GM18526 (cell line): ENCODE results near the gene MAP4K3.

Experiments used
- POLR2A ChIP-seq: IDR thresholded peaks from 3 replicates; pipeline ENCODE4 v1.6.1; 2011; ENCODE audit not compliant: insufficient read length; ENCODE audit errors: extremely low read depth

Gene MAP4K3

GRCh38 chr2:39399570-39399969 lies 37.5 kb downstream of the MAP4K3 start:
- TF ChIP-seq POLR2A, result no peak

GRCh38 chr2:39395313-39395712 lies 41.8 kb downstream of the MAP4K3 start:
- no peak for TF ChIP-seq POLR2A

DNA sequence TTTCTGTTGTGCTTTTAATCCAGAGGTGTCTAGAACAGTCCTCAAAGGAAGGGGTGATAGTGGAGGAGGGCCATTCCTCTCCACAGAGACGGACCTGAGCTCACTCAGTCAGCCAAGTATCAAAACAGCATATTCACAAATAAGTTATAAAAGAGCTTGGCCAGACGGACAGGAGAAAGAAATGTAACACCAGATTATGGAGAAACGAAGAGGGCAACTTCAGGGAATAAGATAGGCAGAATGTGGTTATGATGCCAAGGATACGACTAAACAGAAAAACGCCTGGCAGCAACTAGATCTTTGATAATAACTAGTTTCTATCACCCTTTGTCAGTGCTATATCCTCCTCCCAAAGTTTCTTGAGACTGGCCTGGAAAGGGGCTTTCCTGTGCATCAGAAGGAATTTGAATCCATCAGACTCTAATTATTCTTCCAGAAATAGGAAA lies 42.5 kb downstream of the MAP4K3 start:
- no peak for TF ChIP-seq POLR2A

DNA sequence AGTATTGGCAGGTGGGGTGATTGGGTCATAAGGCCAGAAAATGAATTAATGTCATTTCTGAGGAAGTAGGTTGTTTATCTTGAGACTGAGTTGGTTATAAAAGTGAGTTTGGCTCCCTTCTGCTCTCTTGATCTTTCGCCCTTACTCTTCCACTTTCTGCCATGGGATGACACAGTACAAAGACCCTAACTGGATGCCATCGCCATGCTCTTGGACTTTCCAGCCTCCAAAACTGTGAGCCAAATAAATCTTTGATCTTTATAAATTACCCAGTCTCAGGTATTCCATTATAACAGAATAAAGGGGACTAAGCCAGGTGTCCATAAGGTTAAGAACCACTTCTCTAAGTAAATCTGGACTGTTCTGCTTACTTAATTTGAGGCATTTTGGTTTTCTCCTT lies 44.4 kb downstream of the MAP4K3 start:
- TF ChIP-seq POLR2A, result no peak

GRCh38 chr2:39390216-39390615 lies 46.9 kb downstream of the MAP4K3 start:
- no peak for TF ChIP-seq POLR2A

DNA sequence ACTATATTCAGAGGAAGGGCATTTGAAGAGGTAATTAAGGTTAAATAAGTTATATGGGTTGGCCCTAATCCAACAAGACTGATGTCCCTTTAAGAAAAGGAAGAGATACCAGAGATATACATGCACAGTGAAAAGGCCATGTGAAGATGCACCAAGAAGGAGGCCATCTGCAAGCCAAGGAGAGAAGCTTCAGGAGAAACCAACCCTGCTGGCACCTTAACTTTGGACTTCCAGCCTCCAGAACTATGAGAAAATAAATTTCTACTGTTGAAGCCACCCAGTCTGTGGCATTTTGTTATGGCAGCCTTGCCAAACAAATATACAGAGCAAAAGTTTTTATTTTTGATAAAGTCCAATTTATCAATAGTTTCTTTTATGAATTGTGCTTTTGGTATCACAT lies 51.0 kb downstream of the MAP4K3 start:
- no peak for TF ChIP-seq POLR2A

DNA sequence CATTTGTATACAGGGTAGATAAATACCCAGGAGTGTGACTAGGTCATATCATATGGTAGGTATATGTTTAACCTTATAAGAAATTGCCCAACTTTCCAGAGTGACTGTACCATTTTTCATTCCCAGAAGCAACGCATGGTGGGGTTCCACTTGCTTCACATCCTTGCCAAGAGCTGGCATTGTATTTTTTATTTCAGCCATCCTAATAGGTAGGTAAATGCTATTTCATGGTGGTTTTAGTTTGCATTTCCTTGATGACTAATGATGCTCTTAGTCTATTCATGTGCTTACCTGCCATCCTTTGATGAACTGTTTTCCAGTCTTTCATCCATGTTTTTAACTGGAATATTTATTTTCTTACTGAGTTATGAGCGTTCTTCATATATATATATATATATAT lies 51.9 kb downstream of the MAP4K3 start:
- TF ChIP-seq POLR2A, result no peak

DNA sequence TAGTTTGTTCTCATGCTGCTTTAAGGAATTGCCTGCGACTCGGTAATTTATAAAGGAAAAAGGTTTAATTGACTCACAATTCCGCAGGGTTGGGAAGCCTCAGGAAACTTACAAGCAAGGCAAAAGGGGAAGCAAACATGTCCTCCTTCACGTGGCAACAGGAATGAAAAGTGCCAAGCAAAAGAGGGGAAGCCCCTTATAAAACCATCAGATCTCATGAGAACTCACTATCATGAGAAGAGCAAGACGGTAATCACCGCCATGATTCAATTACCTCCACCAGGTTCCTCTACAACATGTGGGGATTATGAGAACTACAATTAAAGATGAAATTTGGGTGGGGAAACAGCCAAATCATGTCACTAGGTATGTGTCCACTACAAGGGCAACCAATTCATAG lies 53.9 kb downstream of the MAP4K3 start:
- TF ChIP-seq POLR2A, result no peak

DNA sequence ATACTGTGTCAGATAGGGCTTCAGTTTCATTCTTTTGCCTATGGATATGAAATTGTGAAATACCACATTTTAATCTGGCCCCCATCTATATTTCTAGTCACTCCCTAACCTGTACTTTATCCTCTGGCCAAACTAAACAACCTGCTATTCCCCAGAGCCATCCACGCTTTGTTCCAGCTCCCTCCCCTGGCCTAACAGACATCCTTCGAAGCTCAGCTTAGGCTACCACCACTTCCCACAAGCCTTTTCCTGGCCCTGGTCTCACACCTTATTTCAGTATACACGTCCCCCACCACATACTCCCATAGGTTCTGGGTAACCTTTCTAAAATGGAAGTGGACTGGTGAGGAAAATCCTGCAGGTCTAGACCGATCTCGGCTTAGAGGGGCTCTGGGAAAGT lies 55.4 kb downstream of the MAP4K3 start:
- no peak for TF ChIP-seq POLR2A

- no peak for TF ChIP-seq POLR2A
Measured at GRCh38 chr2:39380525-39381150, 56.4 kb downstream of the MAP4K3 start.

DNA sequence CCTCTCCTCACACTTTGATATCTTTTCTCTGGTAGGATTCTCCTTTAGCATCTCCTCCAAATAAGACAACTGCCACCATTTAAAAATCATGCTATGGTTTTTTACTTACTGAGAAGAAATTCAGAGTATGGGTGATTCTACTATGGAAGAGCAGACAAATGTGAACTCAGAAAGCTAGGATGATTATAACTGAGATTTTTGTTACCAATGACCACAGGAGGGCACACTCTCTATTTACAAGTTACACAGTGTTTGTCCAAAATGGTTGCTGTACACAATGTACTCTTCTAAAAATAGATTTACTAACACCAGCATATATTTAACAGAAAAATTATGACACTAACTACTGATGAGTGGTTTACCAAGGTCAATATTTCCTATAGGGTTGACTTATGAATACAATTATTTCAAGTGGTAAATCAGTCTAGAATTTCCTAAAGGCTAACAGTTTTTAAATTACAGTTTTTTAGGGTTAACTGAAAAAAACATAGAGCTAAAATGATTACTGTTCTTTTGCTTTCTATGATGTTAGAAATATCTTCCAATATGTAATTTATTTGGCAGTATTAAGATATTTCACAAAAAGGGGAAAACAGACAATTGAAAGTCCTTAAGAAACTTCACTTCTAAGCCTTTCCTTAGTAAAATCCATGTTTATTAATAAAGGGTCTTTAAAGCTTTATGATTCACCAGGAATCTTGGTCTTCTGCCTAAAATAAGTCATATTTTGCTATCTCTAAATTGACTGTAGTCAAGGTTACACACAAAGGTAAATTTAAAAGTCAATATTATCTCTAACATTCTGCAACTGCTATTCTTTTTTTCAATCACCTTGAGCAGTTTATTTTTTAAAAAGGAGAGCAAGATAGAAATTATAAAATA lies 57.2 kb downstream of the MAP4K3 start:
- TF ChIP-seq POLR2A, result no peak

- no peak for TF ChIP-seq POLR2A
Measured at GRCh38 chr2:39378968-39379367, 58.1 kb downstream of the MAP4K3 start.

- TF ChIP-seq POLR2A, result no peak
Measured at GRCh38 chr2:39377226-39377939, 59.7 kb downstream of the MAP4K3 start.

DNA sequence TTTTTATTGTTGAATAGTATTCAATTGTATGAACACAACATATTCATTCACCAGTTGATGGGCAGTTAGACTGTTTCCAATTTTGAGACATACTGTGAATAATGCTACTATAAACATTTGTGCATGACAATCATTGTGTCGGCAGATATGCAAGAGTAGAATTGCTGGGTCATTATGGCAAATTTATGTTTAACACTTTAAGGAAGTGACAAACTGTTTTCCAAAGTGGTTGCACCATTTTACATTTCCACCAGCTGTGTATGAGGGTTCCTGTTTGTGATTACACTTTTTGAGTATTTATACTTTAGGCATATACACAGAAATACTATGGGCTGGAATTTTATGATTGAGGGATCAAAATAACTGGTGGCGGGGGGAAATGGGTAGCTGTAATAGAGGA lies 61.2 kb downstream of the MAP4K3 start:
- no peak for TF ChIP-seq POLR2A

DNA sequence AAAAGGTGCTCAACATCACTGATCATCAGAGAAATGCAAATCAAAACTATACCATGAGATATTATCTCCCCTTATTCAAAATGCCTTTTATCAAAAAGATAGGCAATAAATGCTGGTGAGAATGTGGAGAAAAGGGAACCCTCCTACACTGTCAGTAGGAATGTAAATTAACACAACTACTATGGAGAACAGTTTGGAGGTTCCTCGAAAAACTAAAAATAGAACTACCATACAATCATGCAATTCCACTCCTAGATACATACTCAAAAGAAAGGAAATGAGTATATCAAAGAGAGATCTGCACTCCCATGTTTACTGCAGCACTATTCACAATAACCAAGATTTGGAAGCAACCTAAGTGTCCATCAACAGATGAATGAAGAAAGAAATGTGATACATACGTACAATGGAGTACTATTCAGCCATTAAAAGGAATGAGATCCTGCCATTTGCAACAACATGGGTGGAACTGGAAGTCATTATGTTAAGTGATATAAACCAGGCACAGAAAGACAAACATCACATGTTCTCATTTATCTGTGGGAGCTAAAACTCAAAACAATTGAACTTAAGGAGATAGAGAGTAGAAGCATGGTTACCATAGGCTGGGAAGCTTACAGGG lies 63.8 kb downstream of the MAP4K3 start:
- TF ChIP-seq POLR2A, result no peak

DNA sequence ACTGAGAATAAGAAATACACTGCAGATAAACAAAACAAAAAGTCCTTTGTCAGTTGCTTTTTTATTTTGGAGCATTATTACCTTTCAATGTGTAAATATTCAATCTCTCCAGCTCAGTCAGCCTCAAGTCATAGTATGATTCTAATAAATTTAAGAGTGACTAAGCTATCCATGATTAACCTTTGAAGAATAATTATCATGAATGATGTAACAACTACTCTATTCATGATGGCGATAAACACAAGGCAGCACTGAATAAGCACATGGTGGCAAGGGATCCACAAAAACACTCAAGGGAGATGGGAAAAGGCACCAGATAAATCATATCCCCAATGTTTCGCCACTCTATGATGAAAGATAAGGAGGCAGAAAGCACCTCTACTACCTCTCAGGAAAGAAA lies 67.0 kb downstream of the MAP4K3 start:
- no peak for TF ChIP-seq POLR2A

DNA sequence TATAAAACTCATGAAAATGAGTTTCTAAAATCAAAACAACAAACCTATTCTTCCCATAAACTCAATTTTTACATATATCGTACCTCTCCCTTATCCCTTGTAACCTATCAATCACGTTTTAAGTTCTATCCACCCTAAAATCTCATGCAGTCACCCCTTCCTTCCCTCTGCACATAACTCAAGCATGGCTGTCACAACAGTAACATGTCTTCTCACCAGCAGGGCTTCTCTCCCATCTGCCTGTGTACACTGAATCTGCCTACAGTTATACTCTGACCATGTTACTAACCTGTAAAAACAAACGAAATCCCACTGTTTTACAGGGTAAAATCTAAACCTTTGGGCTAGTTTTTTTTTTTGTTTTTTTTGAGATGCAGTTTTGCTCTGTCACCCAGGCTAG lies 68.2 kb downstream of the MAP4K3 start:
- no peak for TF ChIP-seq POLR2A
